ENCODE measurements around the gene WDFY4.

Gene WDFY4

GRCh38 chr10:48965460-48965859 is 280.8 kb downstream of the WDFY4 start:
- in situ Hi-C loops (cut with MboI; ENCODE audit: low sequenced_read_pairs): no loop called here

DNA sequence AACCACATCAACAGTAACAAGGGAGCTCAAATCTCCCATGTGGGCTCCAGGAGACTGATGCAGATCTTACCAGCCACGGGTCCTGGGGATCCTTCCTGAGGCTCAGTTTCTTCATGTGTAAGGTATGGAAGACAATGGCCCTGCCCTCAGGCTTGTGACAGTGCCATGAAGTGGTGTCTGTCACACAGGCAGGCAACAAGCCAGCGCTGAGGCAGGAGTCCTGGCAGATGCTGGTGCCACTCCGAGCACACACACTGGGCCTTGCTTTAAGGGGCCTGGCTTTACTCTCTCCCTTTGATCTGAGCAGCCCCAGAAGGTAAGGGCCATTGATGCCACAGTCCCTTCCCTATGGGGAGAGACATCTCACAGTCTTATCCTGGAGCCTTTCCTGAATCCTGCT is 283.4 kb downstream of the WDFY4 start:
- in situ Hi-C loops (cut with MboI; ENCODE audit: low sequenced_read_pairs): no loop called here

- in situ Hi-C loops (cut with MboI; ENCODE audit: low sequenced_read_pairs): no loop called here
Observed at GRCh38 chr10:48970046-48970445, 285.4 kb downstream of the WDFY4 start.

- in situ Hi-C loops (cut with MboI; ENCODE audit: low sequenced_read_pairs): no loop called here
Observed at GRCh38 chr10:48970654-48971053, 286.0 kb downstream of the WDFY4 start.

- in situ Hi-C loops (cut with MboI; ENCODE audit: low sequenced_read_pairs): no loop called here
Observed at GRCh38 chr10:48973065-48973464, 288.4 kb downstream of the WDFY4 start.

DNA sequence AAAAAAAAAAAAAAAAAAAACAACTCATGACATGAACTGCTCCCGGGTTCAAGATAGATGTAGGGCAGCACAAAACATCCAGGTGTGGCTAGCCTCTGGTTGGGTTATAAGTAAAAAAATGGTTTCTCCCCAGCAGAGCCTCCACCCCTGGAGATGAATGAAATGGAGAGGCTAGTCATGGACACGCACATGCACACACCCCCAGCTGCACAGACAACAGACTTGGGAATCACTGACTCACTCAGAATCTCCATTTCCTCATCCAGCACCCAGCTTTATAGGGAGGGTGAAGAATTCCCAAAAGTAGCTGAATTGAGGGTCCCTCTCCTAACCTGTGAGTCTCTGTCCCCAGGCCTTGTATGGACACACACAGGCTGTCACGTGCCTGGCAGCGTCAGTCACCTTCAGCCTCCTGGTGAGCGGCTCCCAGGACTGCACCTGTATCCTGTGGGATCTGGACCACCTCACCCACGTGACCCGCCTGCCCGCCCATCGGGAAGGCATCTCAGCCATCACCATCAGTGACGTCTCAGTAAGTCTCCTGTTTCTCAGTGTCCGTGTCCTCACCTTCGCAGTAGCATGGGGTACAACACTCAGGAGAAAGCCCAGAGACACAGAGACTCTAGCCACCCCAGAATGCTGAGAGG is 290.0 kb downstream of the WDFY4 start:
- in situ Hi-C loops (cut with MboI; ENCODE audit: low sequenced_read_pairs): loop anchor here (25.0 kb wide), 1 partner anchor 538 kb away; no protein-coding TSS in a partner anchor

DNA sequence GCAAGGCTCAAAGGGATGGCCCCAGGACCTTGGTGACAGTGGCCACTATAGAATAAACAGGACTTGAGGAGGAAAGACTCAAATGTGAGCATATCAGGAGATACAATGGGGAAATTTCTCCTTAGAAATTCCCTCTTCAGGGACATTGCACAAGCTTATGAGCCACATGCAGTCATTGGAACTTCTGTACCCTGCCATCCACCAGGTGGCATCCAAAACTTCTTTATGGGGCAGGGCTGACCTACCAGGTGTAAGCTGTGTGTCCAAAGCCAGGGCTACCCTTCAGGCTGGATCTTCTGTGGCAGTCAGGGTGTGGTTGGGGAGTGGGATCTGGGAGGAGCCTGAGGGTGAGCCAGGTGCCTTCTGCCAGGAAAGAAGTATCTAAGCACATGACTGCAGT is 291.5 kb downstream of the WDFY4 start:
- in situ Hi-C loops (cut with MboI; ENCODE audit: low sequenced_read_pairs): loop anchor here (25.0 kb wide), 1 partner anchor 536 kb away; no protein-coding TSS in a partner anchor

DNA sequence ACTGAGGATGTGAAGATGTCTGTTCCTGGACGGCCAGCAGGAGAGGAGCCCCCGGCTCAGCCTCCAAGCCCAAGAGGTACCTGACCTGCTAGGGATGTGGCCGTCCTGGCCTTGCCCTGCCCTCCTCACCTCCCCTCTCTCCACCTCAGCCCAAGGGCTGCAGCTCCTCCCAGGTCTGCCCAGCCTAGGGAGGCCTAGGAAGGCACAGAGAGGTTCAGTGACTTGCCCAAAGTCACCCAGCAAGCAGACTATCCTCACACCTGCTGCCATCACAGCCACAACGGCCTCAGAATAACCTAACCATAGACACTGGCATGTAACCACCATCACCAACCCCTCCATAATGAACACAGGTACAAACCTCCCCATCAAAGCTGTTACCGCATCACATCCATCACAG is 293.6 kb downstream of the WDFY4 start:
- in situ Hi-C loops (cut with MboI; ENCODE audit: low sequenced_read_pairs): loop anchor here (25.0 kb wide), 1 partner anchor 534 kb away; no protein-coding TSS in a partner anchor

DNA sequence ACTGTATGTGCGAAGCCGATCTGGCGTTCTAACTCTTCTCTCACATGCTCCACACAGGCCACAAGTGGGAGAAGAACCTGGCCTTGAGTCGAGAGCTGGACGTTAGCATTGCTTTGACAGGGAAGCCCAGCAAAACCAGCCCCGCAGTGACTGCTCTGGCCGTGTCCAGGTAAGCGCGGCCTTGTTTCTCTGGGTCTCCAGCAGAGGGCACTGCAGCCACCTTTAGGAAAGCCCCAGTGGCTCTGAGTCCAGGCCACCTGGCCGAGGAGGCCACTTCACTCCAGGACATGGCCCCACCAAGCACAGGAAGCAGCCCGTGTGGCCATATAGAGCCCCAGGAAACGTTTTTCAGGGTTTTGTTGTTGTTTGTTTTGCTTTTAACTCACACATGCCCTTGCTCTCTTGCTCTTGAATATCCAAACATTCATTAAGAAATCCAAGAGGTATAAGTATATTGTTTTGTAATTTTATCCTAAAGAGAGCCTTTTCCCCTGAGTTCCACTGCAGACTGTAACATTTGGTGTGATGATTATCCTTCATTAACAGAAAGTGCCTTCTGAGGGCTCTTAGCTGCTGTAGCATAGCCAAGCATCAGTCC is 296.7 kb downstream of the WDFY4 start:
- in situ Hi-C loops (cut with MboI; ENCODE audit: low sequenced_read_pairs): loop anchor here (25.0 kb wide), 1 partner anchor 531 kb away; no protein-coding TSS in a partner anchor

DNA sequence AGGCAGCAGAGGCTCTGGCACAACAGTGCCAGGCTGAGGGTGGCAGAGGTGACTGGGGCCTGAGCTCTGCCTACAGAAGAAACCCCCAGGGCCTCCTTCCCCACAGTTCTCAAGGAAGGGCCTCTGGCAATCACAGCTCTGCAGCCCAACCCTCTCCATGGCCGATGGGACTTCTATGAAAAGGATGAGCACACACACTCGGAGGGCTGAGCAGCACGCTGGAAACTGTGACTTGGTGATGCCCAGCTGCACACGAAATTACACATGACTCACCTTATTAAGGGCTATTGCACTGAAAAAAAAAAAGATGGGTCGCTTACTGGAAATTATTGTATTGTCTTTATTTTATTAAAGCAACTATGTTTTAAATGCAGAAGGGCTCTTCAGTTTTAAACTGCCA is 297.9 kb downstream of the WDFY4 start:
- in situ Hi-C loops (cut with MboI; ENCODE audit: low sequenced_read_pairs): loop anchor here (25.0 kb wide), 1 partner anchor 530 kb away; no protein-coding TSS in a partner anchor

- in situ Hi-C loops (cut with MboI; ENCODE audit: low sequenced_read_pairs): loop anchor here (25.0 kb wide), 1 partner anchor 529 kb away; no protein-coding TSS in a partner anchor
Observed at GRCh38 chr10:48983648-48984351, 299.1 kb downstream of the WDFY4 start.

DNA sequence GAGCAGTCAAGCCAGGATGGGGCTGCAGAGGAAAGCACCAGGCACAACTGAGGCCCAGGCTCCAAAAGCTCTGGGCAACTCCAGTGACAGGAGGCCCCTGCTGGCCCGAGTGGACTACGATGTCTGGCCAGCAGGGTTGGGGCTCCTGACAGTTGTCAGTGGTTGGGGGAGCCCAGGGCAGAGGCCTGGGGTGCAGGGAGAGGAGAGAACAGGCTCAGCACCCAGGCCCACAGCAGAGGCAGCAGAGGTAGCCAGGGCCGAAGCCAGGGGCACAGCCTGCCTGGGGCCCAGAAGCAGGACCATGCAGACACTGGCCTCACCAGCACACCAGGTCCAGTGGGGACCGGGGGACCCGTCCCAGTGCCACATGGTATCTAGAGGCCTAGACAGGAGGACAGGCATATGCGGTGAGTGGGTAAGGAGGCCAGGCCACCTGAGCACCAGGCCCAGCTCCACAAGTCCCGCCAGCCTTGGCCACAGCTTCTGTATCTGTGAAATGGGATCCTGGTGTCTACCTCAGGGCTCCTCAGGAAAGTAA is 301.0 kb downstream of the WDFY4 start:
- in situ Hi-C loops (cut with MboI; ENCODE audit: low sequenced_read_pairs): loop anchor here (25.0 kb wide), 1 partner anchor 527 kb away; no protein-coding TSS in a partner anchor

- in situ Hi-C loops (cut with MboI; ENCODE audit: low sequenced_read_pairs): loop anchor here (25.0 kb wide), 1 partner anchor 522 kb away; no protein-coding TSS in a partner anchor
Observed at GRCh38 chr10:48990226-48990625, 305.6 kb downstream of the WDFY4 start.

- in situ Hi-C loops (cut with MboI; ENCODE audit: low sequenced_read_pairs): loop anchor here (25.0 kb wide), 1 partner anchor 519 kb away; no protein-coding TSS in a partner anchor
Observed at GRCh38 chr10:48993627-48994026, 309.0 kb downstream of the WDFY4 start.

DNA sequence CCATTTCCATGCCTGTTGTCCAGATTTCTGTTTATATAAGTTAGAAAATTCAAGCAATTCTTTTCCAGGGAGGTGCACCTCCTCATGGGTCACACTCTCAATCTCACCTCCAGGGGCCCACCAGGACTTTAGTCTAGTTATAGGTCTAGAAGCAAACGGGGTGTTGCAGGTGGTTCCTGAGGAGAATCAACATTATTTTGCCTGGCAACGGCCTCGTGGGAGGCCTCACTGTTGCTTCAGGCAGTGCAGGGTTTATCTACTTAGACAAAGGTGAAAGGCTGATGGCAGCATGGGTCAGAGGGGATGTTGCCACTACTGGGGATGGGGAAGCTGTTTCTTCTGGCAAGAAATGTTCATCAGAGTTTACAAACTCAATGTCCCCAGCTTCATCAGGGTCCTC is 311.7 kb downstream of the WDFY4 start:
- in situ Hi-C loops (cut with MboI; ENCODE audit: low sequenced_read_pairs): loop anchor here (25.0 kb wide), 1 partner anchor 516 kb away; no protein-coding TSS in a partner anchor

GRCh38 chr10:48999346-48999745 is 314.7 kb downstream of the WDFY4 start:
- in situ Hi-C loops (cut with MboI; ENCODE audit: low sequenced_read_pairs): loop anchor here (25.0 kb wide), 1 partner anchor 513 kb away; no protein-coding TSS in a partner anchor

DNA sequence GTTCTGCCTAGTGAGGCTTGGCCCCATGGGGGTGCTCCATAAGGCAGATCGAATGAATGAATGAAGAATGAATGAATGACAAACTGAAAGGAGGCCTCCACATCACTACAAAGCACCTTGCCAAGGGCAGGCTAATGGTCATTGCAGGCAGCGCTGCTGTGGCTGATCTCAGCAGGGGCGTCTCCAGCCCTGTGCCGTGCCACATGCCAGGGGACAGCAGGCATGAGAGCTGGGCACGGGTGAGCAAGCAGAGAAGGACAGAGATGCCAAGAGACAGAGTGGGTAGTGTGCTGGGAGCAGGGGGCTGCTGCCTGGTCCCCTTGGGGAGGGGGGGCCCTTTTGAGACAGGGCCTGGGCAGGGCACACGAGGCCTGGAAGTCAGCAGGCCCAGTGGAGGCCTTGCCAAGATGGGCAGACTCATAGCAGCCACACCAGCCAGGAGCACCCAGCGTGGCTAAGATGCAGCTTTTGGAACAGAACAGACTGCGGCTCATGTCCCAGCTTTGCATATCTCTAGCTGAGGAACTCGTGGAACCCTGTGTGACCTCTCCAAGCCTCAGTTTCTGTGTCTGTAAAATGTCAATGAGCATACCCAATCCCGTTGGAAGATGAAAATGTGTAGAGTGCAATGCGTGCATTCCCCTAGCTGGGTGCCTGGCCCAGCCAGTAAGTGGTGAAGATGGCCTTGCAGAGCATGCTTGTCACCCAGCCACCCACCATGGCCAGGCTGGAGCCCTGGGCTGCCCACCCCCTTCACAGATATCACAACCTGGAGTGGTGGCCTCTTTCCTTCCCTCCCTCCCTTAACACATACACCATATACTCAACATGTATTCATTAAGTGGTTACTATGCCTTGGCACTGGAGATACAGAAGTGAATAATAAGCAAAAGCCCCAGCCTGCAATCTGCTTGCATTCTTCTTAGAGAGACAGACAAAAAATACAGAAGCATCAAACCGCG is 316.0 kb downstream of the WDFY4 start:
- in situ Hi-C loops (cut with MboI; ENCODE audit: low sequenced_read_pairs): no loop called here

DNA sequence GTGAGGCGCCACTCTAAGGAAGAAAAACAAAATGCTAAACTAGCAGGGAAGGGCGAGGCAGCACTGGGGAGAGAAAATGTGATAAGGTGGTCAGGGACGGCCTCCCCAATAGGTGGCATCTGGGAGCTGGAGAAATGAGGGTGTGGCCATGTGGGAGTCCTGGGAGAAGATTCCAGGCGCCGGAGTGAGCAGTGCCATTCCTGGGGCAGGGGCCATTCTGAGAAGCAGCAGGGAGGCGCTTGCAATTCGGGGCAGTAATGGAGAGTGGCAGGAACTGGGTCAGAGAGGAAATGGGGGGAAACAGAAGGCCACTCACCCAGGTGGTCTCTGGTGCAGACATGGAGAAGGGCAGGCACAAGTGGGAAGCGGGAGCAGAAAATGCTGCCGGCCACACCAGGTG is 316.7 kb downstream of the WDFY4 start:
- in situ Hi-C loops (cut with MboI; ENCODE audit: low sequenced_read_pairs): no loop called here

DNA sequence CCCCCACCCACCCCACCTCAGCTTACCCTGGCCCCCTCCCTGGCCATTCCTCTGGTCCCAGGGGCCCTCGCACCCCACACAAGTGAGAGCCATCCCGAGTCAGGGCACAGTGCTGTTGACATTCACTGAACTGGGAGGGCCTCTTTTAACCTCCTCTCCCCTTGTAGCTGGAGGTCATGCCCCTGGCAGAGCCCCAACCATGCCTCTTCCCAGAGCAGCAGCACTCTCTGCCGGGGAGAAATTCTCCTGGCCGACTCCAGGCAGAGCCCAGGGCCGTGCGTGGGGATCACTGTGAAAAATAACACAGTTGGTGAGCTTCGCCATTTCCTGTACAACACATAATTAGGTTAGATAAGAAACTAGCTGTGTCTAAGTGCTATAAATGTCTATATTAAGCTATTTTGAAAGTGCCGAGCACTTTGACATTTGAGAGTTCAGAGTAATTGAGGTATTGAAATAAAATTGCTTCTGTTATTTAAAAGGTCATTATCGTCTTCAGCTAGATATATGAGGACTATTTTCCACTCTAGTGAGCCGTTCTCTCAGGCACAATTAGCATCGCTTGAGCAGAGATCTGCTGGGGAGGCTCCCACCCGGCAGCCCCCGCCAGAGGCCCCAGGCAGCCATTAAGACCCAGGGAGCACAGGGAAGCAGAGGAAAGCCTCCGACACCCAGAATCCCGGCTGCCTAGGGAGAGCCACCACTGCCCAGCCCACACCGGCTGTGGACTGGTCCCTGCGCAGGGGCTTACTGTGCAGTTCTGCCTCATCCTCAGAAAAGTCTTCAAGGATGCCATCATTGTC is 317.4 kb downstream of the WDFY4 start:
- in situ Hi-C loops (cut with MboI; ENCODE audit: low sequenced_read_pairs): no loop called here
